Measurements from ENCODE around the gene C1orf35.

C1orf35 gene

GRCh38 chr1:228077565-228078330, 25.4 kb downstream of the C1orf35 start:
- DNase-seq = no peak

- DNase-seq = no peak
Measured at GRCh38 chr1:228076796-228077430, 26.2 kb downstream of the C1orf35 start.

GRCh38 chr1:228075801-228076271, 27.3 kb downstream of the C1orf35 start:
- DNase-seq = no peak

GRCh38 chr1:228074954-228075730, 28.0 kb downstream of the C1orf35 start:
- DNase-seq = no peak

GRCh38 chr1:228073857-228074545, 29.1 kb downstream of the C1orf35 start:
- DNase-seq = no peak

- DNase-seq = no peak
Measured at GRCh38 chr1:228073061-228073856, 29.9 kb downstream of the C1orf35 start.

GRCh38 chr1:228072658-228073043, 30.5 kb downstream of the C1orf35 start:
- no peak for DNase-seq

GRCh38 chr1:228071839-228072657, 31.1 kb downstream of the C1orf35 start:
- no peak for DNase-seq

- no peak for DNase-seq
Measured at GRCh38 chr1:228070851-228071250, 32.3 kb downstream of the C1orf35 start.

- no peak for DNase-seq
Measured at GRCh38 chr1:228070173-228070572, 33.0 kb downstream of the C1orf35 start.

GRCh38 chr1:228068359-228068758, 34.8 kb downstream of the C1orf35 start:
- no peak for DNase-seq

- DNase-seq = no peak
Measured at GRCh38 chr1:228066891-228067654, 36.1 kb downstream of the C1orf35 start.

- DNase-seq = no peak
Measured at GRCh38 chr1:228066416-228066815, 36.7 kb downstream of the C1orf35 start.

GRCh38 chr1:228065543-228066347, 37.4 kb downstream of the C1orf35 start:
- DNase-seq = no peak

GRCh38 chr1:228064741-228065542, 38.2 kb downstream of the C1orf35 start:
- no peak for DNase-seq

- no peak for DNase-seq
Measured at GRCh38 chr1:228064296-228064695, 38.8 kb downstream of the C1orf35 start.

GRCh38 chr1:228063251-228064191, 39.6 kb downstream of the C1orf35 start:
- no peak for DNase-seq

Data from fibroblast of skin of scalp (primary cell).